Measurements from ENCODE around the gene CAMKMT.

CAMKMT gene

GRCh38 chr2:44770221-44771195 lies 408.8 kb downstream of the CAMKMT start:
- no peak for DNase-seq (ENCODE audit: low read depth)

- DNase-seq (ENCODE audit: low read depth), result no peak
Observed at GRCh38 chr2:44771522-44771921, 409.8 kb downstream of the CAMKMT start.

GRCh38 chr2:44772131-44772530 lies 410.4 kb downstream of the CAMKMT start:
- DNase-seq (ENCODE audit: low read depth), result no peak

- DNase-seq (ENCODE audit: low read depth), result no peak
Observed at GRCh38 chr2:44772669-44773378, 411.1 kb downstream of the CAMKMT start.

GRCh38 chr2:44774826-44775492 lies 413.2 kb downstream of the CAMKMT start:
- DNase-seq (ENCODE audit: low read depth), result no peak

- no peak for DNase-seq (ENCODE audit: low read depth)
Observed at GRCh38 chr2:44777036-44777435, 415.3 kb downstream of the CAMKMT start.

GRCh38 chr2:44777537-44777936 lies 415.8 kb downstream of the CAMKMT start:
- DNase-seq (ENCODE audit: low read depth), result no peak

- no peak for DNase-seq (ENCODE audit: low read depth)
Observed at GRCh38 chr2:44778221-44778654, 416.5 kb downstream of the CAMKMT start.

- DNase-seq (ENCODE audit: low read depth), result no peak
Observed at GRCh38 chr2:44778671-44779476, 417.1 kb downstream of the CAMKMT start.

- DNase-seq (ENCODE audit: low read depth), result no peak
Observed at GRCh38 chr2:44779793-44780192, 418.0 kb downstream of the CAMKMT start.

- DNase-seq (ENCODE audit: low read depth), result no peak
Observed at GRCh38 chr2:44780406-44780805, 418.7 kb downstream of the CAMKMT start.

GRCh38 chr2:44785433-44785832 lies 423.7 kb downstream of the CAMKMT start:
- no peak for DNase-seq (ENCODE audit: low read depth)

GRCh38 chr2:44786045-44786816 lies 424.5 kb downstream of the CAMKMT start:
- no peak for DNase-seq (ENCODE audit: low read depth)

GRCh38 chr2:44786817-44787214 lies 425.1 kb downstream of the CAMKMT start:
- DNase-seq (ENCODE audit: low read depth), result no peak

- no peak for DNase-seq (ENCODE audit: low read depth)
Observed at GRCh38 chr2:44787663-44788062, 425.9 kb downstream of the CAMKMT start.

GRCh38 chr2:44789446-44789845 lies 427.7 kb downstream of the CAMKMT start:
- no peak for DNase-seq (ENCODE audit: low read depth)

GRCh38 chr2:44789971-44790721 lies 428.4 kb downstream of the CAMKMT start:
- no peak for DNase-seq (ENCODE audit: low read depth)

- DNase-seq (ENCODE audit: low read depth), result no peak
Observed at GRCh38 chr2:44793322-44793870, 431.6 kb downstream of the CAMKMT start.

GRCh38 chr2:44796771-44797170 lies 435.0 kb downstream of the CAMKMT start:
- no peak for DNase-seq (ENCODE audit: low read depth)
